GM12878 (cell line): Measurements from ENCODE around the gene UGGT2.
"Not testable (repeated sequence)": the region's sequence is repeated elsewhere in the genome, so short reads cannot be mapped to it uniquely, and the experiment has no call there.

Experiments
- EP300 ChIP-seq, 2 experiments: fragments of 150-350 bp in 1 of 2; IDR thresholded peaks; 2 replicates each; pipeline ENCODE4 v1.6.1; 2011 to 2012; ENCODE audit warnings: low read depth in 2 of 2, low read length in 2 of 2, borderline replicate concordance in 1 of 2, improper control_type of control experiment in 1 of 2, inconsistent platforms in 1 of 2; ENCODE audit not compliant: control insufficient read depth in 1 of 2
- POLR2A ChIP-seq: IDR thresholded peaks from 2 replicates; pipeline ENCODE4 v1.6.1; 2011; ENCODE audit warnings: low read depth, mild to moderate bottlenecking, low read length
- RAD21 ChIP-seq: IDR thresholded peaks from 2 replicates; pipeline ENCODE4 v1.6.1; 2011; ENCODE audit warnings: mild to moderate bottlenecking, low read depth, low read length, moderate library complexity; ENCODE audit not compliant: insufficient read depth
- ZNF24 ChIP-seq: fragments of 450-650 bp; IDR thresholded peaks from 2 replicates; pipeline ENCODE4 v1.6.1; 2017; ENCODE audit warnings: antibody characterized with exemption, mild to moderate bottlenecking
- TF ChIP-seq, protein P1 (sequence below), 3 experiments: IDR thresholded peaks in 2 of 3; conservative IDR thresholded peaks in 1 of 3; 2 replicates each; pipeline ENCODE4 v1.5.1; 2011; ENCODE audit warnings: low read depth in 3 of 3, low read length in 3 of 3, mild to moderate bottlenecking in 3 of 3, control low read depth in 2 of 3, moderate library complexity in 2 of 3, inconsistent platforms in 1 of 3, mixed read lengths in 1 of 3; ENCODE audit not compliant: control insufficient read depth in 2 of 3, insufficient read depth in 1 of 3; ENCODE audit errors: extremely low read depth in 1 of 3

DNA sequence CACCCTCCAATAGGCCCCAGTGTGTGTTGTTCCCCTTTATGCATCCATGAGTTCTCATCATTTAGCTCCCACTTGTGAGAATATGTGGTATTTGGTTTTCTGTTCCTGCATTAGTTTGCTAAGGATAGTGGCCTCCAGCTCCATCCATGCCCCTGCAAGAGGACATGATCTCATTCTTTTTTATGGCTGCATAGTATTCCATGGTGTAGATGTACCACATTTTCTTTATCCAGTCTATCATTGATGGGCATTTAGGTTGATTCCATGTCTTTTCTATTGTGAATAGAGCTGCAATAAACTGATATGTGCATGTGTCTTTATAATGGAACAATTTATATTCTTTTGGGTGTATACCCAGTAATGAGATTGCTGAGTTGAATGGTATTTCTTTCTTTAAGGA is 263.9 kb downstream of the UGGT2 start:
- not testable (repeated sequence) for TF ChIP-seq EP300 (IDR thresholded peaks at IDR 0.05; ENCODE audit: borderline replicate concordance in 1 of 2, control insufficient read depth in 1 of 2, low read depth in 2 of 2, low read length in 2 of 2); ZNF24; RAD21; POLR2A
- TF ChIP-seq, protein P1, sequence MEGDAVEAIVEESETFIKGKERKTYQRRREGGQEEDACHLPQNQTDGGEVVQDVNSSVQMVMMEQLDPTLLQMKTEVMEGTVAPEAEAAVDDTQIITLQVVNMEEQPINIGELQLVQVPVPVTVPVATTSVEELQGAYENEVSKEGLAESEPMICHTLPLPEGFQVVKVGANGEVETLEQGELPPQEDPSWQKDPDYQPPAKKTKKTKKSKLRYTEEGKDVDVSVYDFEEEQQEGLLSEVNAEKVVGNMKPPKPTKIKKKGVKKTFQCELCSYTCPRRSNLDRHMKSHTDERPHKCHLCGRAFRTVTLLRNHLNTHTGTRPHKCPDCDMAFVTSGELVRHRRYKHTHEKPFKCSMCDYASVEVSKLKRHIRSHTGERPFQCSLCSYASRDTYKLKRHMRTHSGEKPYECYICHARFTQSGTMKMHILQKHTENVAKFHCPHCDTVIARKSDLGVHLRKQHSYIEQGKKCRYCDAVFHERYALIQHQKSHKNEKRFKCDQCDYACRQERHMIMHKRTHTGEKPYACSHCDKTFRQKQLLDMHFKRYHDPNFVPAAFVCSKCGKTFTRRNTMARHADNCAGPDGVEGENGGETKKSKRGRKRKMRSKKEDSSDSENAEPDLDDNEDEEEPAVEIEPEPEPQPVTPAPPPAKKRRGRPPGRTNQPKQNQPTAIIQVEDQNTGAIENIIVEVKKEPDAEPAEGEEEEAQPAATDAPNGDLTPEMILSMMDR (IDR thresholded peaks at IDR 0.05 in 2 of 3, conservative IDR thresholded peaks at IDR 0.05 in 1 of 3; ENCODE audit: control insufficient read depth in 2 of 3, extremely low read depth in 1 of 3, insufficient read depth in 1 of 3, low read depth in 3 of 3, low read length in 3 of 3), result not testable (repeated sequence)
